HG03060 (cell line): Measurements from ENCODE around the gene PDE10A.

Experiments
- ATAC-seq: cut with Tn5 transposase; IDR thresholded peaks from one replicate; pipeline ENCODE4 v1.9.1; 2021; ENCODE audit warnings: low read depth, moderate number of reproducible peaks; ENCODE audit not compliant: unreplicated experiment

PDE10A gene

GRCh38 chr6:165656581-165657324 is 6.3 kb downstream of the PDE10A start:
- ATAC-seq: no peak

DNA sequence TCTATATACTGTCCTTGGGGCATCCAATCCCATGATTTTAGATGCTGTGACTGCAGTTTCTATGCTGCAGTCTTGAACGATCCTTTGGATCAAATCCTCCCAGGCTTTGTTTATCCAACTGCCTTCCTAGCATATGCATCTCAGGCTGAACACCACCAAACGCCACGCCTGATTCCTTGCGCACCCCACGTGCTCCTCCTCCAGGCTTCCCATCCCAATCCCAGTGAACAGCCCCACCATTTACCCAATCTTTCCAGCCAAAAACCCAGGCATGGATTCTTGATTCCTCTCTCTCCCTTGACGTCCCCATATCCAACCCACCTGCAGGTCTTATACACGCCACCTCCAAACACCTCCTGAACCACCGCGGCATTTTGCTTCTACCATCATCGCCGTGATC is 7.8 kb downstream of the PDE10A start:
- no peak for ATAC-seq

DNA sequence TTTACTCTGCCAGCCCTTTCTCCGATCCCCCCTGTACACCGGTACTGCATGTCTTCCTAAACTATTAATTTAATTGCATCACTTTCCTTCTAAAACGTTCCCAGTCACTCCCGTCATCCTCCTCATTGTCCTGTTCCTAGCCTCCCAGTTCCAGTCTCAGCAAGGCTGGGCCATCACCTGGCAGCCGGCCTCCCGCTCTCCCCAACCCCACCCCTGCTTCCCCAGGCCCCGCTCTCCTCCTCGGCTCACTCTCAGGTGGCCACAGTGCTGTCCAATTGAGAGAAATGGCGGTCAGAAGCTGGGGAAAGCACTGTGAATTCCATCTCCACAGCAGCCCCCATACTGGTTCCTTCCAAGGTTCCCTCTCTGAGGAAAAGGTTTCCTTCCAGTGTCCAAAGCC is 8.9 kb downstream of the PDE10A start:
- no peak for ATAC-seq

DNA sequence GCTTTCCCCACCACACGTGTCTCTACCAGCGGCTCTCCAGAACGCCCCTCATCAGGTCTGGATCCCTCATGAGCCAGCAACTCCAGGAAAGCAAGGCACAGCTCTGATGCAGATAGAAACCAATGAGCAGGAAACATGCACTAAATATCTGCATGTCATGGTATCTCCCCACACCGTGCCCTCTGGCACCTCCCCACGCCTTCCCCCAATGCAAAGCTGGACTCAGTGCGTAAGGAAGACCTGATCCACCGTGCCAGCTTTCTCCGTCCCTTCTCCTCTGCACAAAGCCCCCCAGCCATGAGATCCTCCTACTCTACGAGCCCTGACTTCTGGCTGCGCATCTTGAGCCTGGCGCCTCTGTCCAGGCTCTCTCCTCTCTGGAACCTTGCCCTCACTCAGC is 9.4 kb downstream of the PDE10A start:
- ATAC-seq: no peak

DNA sequence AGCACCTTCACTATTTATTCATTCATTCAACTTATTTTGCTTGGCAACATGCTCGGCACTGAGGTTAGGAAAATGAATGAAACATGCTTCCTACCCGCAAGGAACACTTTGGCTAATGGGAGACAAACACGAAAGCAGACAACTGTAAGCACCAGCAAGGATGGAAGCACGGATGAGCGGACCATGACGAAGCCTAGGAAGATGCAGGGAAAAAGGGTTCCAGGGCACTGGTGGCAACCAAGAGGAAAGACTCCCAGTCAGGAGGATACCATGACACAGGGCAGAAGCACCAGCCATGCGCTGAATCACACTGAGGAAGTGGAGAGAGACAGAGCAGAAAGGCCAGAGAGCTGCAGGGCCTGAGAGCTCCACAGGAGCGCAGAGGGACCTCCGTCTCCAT is 9.8 kb downstream of the PDE10A start:
- no peak for ATAC-seq

DNA sequence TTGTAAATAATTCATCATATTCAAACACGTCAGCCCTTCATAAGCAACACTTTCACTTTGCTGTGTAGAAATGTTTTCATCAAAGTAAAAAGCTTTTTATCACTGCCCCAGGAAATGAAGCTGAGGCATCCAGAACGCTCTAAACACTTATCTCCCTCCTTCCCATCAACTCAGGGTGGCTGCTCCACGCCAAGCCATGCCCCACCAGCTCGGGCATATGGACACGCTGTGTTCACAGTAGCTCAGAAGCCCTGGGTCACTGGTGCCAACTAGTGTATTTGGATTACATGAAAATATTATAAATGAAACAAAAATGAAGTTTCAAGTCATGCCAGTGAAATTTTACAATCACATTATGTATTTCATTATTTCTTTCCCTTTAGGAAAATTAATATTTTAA is 10.3 kb downstream of the PDE10A start:
- no peak for ATAC-seq

DNA sequence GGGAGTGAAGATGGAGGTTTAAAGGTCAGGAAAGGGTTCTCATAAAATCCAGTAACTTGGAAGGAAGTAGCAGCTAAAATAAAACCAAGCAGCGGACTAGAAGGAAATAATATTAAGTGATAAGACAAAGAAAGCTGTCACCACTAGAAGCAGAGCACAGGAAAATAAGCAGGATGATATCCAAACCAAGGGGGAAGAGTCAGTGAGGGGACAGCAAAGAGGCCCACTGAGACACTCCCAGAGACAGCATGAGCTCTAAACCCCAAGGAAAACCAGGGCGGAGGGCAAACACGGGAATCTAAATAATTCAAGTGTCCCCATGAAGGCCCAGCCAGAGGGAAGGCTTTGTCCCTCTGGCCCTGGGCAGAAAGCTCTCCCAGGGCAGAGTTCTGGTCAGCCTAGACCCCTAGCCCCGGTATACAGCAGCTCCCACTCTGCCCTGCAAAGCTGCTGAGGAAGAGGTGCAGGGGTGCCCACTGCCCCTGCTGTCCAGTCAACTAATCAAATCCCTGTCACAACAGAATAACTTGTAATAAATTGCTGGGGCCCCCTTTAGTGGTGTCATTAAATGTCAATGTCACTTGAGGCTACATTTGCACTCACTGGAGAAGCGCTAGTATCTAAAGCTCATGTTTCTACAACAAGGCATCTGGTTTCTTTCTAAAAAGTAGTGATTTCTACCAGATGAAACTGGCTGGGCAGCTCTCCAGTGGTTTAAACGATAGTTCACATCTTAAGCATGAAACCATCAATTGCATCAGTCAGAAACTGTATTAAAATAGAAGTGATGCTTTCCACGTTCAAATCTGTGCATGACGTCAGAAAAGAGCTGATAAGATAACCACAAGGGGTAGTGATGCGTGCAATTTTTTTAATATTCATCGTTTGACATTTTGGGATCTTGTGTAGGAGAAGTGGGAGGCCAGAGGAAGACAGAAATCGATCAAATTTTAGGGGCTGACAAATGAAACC is 13.6 kb downstream of the PDE10A start:
- ATAC-seq: no peak

- no peak for ATAC-seq
These were observed 16.0 kb downstream of the PDE10A start for GRCh38 chr6:165647041-165647440.

DNA sequence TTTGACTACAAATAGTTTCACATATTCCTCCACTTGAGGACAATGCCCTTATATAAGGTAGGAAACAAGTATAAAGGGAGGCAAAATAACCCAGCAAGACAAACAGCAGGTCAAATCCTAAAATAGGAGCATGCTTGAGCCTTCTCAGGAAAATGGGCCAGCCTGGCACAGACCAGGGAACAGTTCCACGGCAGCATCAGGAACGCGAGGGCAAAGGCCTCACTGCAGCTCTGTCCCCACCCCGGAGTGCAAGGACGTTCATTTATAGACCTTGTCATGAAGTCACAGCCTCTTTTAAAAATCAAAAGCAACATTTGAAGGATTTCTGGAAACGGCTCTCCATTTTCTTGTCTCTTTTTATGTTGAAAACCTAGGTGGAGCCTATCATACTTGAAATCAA is 17.1 kb downstream of the PDE10A start:
- ATAC-seq: no peak

- no peak for ATAC-seq
These were observed 18.3 kb downstream of the PDE10A start for GRCh38 chr6:165644586-165645266.

DNA sequence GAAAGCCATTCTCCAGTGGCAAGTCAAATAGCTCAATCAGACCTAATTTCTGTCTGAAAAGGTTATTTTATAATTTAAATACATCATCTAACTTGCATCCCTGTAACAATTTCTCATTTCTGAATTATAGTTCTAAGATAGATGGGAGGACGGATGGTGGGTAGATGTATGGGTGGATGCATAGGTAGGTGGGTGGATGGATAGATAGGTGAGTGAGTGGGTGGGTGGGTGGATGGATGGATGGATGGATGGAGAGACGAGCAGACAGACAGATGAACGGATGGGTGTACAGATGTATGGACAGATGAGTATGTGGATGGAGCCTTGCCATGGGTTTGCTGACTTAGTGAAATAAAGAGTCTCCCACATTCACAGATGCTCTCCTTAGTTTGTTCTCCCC is 20.0 kb downstream of the PDE10A start:
- no peak for ATAC-seq

DNA sequence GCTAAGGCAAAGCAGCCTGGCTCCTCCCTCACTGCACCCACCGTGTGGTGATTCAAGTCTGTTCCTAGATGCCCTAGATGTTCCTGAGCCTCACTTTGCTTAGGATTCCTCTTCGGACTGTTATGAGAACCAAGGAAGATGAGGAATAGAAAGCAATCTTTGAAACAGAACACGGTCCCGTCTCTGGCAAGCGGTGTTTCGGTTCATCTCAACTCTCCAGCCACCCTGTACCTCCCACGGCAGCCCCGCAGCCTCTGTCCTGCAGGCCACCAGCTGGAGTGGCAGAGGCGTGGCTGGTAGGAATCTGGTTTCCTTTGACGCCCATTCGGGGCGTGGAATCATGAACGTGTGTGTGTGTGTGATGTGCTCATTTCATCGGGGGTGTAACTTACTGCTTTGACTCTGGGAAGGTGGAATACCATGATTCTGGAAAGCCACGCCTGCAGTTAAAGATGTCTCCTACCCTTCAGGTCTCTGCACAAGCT is 21.3 kb downstream of the PDE10A start:
- ATAC-seq: no peak

DNA sequence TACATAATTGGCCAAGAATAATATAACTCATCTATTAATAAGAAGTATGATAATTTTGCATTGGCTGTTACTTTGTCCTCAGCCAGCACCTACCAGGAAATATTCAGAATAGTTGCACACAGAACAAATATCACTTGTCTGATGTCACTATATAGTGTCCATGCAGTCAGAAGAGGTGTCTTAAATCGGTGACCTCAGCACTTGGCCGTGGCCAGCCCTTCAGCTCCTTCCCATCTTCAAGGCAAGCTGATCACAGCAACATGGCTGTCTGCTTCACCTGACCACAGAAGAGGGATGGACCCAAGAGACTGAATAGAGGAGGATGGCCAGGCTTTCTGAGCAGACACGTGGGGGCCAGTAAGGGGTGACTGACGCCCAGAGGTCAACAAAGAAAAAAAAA is 22.2 kb downstream of the PDE10A start:
- no peak for ATAC-seq

GRCh38 chr6:165638530-165638929 is 24.5 kb downstream of the PDE10A start:
- ATAC-seq: no peak

GRCh38 chr6:165637586-165637985 is 25.5 kb downstream of the PDE10A start:
- ATAC-seq: no peak

DNA sequence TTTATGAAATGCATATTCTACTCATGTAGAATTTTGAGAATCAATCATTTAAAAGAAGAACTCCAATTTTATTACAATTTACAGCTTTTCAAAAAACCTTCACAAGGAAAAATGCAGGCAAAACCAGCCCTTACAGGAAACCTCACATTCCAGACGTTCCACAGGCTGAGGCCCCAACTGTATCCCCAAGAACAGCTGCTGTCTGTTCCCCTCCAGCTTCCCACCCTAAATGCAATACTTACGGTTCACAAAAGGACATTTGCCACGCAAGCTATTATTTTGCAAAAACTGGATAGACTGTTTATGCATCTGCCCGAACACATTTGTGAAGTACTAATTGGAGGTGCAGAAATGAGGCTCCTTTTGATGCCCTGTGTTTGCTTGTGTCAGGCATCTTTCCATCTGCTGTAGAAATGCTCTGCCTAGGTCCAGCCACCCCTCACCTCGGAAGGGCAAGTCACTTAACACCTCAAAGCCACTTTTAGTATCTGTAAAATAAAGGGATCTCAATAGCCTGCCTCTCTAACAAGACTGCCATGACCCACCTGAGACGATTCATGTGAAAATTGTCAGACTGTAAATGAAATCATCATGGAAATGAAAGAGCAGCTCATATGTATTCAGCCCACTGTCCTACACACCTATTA is 26.5 kb downstream of the PDE10A start:
- ATAC-seq: no peak

GRCh38 chr6:165635965-165636364 is 27.1 kb downstream of the PDE10A start:
- ATAC-seq: no peak

DNA sequence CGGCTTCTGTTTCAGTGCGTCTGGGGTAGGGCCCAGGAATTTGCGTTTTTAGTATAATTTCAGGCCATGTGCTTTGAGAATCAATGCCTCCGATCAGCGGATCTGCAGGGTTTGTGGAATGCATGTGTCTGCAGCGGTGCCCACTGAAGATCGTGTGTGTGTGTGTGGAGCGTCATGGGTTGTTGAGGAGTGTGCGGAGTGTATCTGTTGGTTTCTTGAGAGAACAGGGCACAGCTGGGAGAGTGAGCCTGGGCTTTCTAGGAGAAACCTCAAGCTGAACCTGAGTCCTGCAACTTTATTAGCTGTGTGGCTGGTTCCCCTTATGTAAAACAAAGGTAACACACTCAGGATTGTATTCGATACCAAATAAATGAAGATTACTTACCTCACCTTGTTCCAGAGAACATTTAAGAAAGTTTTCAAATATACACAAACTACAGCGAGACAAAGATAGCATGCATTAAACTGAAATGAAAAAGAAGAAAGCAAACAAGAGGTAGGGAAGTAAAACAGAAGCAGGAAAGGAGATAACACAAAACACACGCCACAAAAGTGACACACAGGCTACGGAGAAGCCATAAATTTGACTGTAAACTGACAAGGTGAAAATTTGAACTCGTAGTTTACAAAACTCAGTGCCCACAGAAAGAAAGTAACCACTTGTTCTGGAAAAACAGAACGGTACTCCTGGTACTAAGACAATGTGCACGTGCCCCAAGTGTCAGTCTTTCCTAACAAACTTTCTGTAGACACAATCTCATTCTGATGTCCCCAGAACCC is 28.8 kb downstream of the PDE10A start:
- no peak for ATAC-seq

GRCh38 chr6:165632194-165632593 is 30.8 kb downstream of the PDE10A start:
- no peak for ATAC-seq

DNA sequence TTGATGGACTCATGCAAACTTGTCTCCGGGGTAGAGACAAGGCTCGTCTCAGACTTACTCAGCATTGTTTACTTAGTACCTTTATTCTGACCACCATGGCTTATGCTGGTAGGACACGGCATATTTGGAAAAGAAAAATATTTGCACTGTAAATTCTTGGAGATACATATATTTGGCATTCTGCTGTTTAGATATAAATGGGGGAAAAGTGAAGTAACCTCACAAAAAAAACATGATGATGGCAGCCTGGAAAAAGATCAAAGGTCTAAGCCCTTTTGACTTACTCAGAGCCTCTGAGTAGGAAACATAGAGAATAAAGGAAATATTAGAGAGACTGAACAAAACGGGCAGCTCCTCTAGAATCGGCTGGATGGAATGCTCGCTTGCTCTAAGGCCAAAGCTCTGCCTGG is 32.5 kb downstream of the PDE10A start:
- no peak for ATAC-seq
